ENCODE results near the gene ANKRD11.
A peak's percentile ranks its signal among the peaks of the same experiment; 100 is the strongest.
"Not testable (repeated sequence)": the region's sequence is repeated elsewhere in the genome, so short reads cannot be mapped to it uniquely, and the experiment has no call there.

ANKRD11 gene

DNA sequence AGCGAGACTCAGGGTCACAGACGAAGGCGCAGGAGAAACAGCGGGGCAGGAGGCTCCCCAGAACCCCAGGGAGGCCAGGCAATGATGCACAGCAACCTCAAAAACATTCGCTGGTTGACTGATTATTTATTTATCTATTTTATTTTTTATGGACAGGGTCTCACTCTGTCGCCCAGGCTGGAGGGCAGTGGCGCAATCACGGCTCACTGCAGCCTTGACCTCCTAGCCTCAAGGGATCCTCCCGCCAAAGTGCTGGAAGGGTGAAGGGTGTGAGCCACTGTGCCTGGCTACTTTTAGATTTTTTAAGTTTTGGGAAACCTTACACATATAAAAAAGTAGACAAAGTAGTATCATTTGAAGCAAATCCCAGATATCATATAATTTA lies 189.4 kb downstream of the ANKRD11 start:
- Histone ChIP-seq H3K79me2 (ENCODE audit: control insufficient read depth, insufficient read depth, low read length, poor library complexity) (peaks cover 2% of the 10 kb centered on the region), H3K4ac (ENCODE audit: low read depth, low read length) (no peak overlapping the region), H2AK5ac (ENCODE audit: low read length) (no peak overlapping the region), H3K9me3 (ENCODE audit: insufficient read depth, low read depth, low read length) (peaks cover 5% of the 10 kb centered on the region), H3K4me1 (ENCODE audit: control insufficient read depth in 1 of 2, insufficient read depth in 2 of 2, low read length in 2 of 2) (peaks cover 4 to 7% of the 10 kb centered on the region in 2 experiments), H3K36me3 (ENCODE audit: control insufficient read depth in 1 of 2, insufficient read depth in 2 of 2, low read length in 2 of 2) (peaks cover 57 to 65% of the 10 kb centered on the region in 2 experiments), H4K12ac (ENCODE audit: low read depth, low read length) (no peak overlapping the region), H3K9ac (ENCODE audit: low read length) (no peak overlapping the region), H3K18ac (ENCODE audit: low read length) (no peak overlapping the region), H2BK5ac (ENCODE audit: low read depth, low read length, poor library complexity) (no peak overlapping the region), H3K27ac (ENCODE audit: low read depth, low read length) (no peak overlapping the region), H3K4me3 (ENCODE audit: low read depth, low read length) (no peak overlapping the region), H4K91ac (ENCODE audit: low read depth, low read length) (no peak overlapping the region), H3K27me3 (ENCODE audit: insufficient read depth, low read length) (no peaks in the 10 kb centered on the region), H3K4me2 (ENCODE audit: low read length) (no peak overlapping the region), H2BK120ac (ENCODE audit: insufficient read depth, low read length, poor library complexity) (no peak overlapping the region), H4K8ac (ENCODE audit: low read depth, low read length) (no peak overlapping the region), H2BK12ac (ENCODE audit: low read length) (no peak overlapping the region), H2AFZ (ENCODE audit: insufficient read depth, low read length, poor library complexity) (no peak overlapping the region), H3K14ac (ENCODE audit: low read length) (no peak overlapping the region), H3K79me1 (ENCODE audit: low read length) (no peaks in the 10 kb centered on the region), H3K23ac (ENCODE audit: low read length) (no peak overlapping the region)
- WGBS (ENCODE audit: extremely low coverage, insufficient coverage, insufficient read length): no CpG with 5 or more reads among the region's 9 CpGs
- DNase-seq: no peak

DNA sequence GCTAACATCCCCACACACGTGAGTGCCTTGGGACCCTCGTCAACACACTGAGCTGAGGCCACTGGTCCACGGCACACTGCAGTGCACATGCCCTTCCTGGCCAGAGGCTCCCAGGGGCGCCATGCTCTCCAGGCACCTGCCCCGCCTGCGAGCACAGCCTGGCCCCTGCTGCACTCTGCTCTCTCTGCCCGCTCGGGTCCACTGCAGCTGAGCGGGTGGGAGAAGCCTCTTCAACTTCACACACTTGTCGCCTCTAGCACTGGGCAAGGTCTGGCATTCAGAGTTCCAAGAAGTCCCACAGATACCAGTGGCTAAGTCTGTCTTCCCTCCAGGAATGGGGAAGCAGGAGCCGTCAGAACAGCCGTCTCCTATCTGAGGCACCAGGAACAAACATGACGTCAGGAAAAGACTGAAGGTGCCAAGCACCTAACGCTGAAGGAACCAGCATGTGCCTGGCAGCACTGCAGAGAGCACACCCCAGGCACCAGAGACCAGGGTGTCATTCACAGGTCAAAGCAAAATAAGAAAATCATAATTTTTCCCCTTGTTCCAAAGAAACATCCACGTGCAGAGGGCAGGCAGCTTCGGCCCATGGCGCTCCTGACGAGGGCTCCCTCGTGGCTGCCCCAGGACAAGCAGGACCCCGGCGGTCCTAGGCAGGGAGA lies 189.9 kb downstream of the ANKRD11 start:
- no peak overlapping the region for H3K9ac ChIP-seq (ENCODE audit: low read length)
- H3K4me2 ChIP-seq (ENCODE audit: low read length): no peak overlapping the region
- no peak overlapping the region for H3K14ac ChIP-seq (ENCODE audit: low read length)
- H2BK12ac ChIP-seq (ENCODE audit: low read length): no peak overlapping the region
- DNase-seq: no peak
- H4K8ac ChIP-seq (ENCODE audit: low read depth, low read length): no peak overlapping the region
- H3K79me2 ChIP-seq (ENCODE audit: control insufficient read depth, insufficient read depth, low read length, poor library complexity): peaks cover 2% of the 10 kb centered on the region
- no peak overlapping the region for H3K4me3 ChIP-seq (ENCODE audit: low read depth, low read length)
- no peak overlapping the region for H4K12ac ChIP-seq (ENCODE audit: low read depth, low read length)
- no peak overlapping the region for H3K18ac ChIP-seq (ENCODE audit: low read length)
- peaks cover 5% of the 10 kb centered on the region for H3K9me3 ChIP-seq (ENCODE audit: insufficient read depth, low read depth, low read length)
- no peaks in the 10 kb centered on the region for H3K27me3 ChIP-seq (ENCODE audit: insufficient read depth, low read length)
- H4K91ac ChIP-seq (ENCODE audit: low read depth, low read length): no peak overlapping the region
- H2AK5ac ChIP-seq (ENCODE audit: low read length): no peak overlapping the region
- no CpG with 5 or more reads among the region's 21 CpGs for WGBS (ENCODE audit: extremely low coverage, insufficient coverage, insufficient read length)
- no peak overlapping the region for H2AFZ ChIP-seq (ENCODE audit: insufficient read depth, low read length, poor library complexity)
- peaks cover 4 to 7% of the 10 kb centered on the region in 2 experiments for H3K4me1 ChIP-seq (ENCODE audit: control insufficient read depth in 1 of 2, insufficient read depth in 2 of 2, low read length in 2 of 2)
- H3K4ac ChIP-seq (ENCODE audit: low read depth, low read length): no peak overlapping the region
- H3K79me1 ChIP-seq (ENCODE audit: low read length): no peaks in the 10 kb centered on the region
- H2BK5ac ChIP-seq (ENCODE audit: low read depth, low read length, poor library complexity): no peak overlapping the region
- no peak overlapping the region for H3K23ac ChIP-seq (ENCODE audit: low read length)
- H3K27ac ChIP-seq (ENCODE audit: low read depth, low read length): no peak overlapping the region
- H2BK120ac ChIP-seq (ENCODE audit: insufficient read depth, low read length, poor library complexity): no peak overlapping the region
- H3K36me3 ChIP-seq (ENCODE audit: control insufficient read depth in 1 of 2, insufficient read depth in 2 of 2, low read length in 2 of 2): peaks cover 57 to 65% of the 10 kb centered on the region in 2 experiments

DNA sequence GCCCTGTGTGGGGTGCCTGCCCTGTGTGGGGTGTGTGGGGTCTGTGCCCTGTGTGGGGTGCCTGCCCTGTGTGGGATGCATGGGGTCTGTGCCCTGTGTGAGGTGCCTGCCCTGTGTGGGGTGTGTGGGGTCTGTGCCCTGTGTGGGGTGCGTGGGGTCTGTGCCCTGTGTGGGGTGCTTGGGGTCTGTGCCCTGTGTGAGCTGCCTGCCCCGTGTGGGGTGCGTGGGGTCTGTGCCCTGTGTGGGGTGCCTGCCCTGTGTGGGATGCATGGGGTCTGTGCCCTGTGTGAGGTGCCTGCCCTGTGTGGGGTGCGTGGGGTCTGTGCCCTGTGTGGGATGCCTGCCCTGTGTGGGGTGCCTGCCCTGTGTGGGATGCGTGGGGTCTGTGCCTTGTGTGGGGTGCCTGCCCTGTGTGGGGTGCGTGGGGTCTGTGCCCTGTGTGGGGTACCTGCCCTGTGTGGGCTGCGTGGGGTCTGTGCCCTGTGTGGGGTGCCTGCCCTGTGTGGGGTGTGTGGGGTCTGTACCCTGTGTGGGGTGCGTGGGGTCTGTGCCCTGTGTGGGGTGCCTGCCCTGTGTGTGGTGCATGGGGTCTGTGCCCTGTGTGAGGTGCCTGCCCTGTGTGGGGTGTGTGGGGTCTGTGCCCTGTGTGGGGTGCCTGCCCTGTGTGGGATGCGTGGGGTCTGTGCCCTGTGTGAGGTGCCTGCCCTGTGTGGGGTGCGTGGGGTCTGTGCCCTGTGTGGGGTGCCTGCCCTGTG lies 190.8 kb downstream of the ANKRD11 start:
- H3K9ac ChIP-seq (ENCODE audit: low read length); H4K91ac ChIP-seq (ENCODE audit: low read depth, low read length); H3K79me2 ChIP-seq (ENCODE audit: control insufficient read depth, insufficient read depth, low read length, poor library complexity); H3K4ac ChIP-seq (ENCODE audit: low read depth, low read length); H3K27ac ChIP-seq (ENCODE audit: low read depth, low read length); H3K79me1 ChIP-seq (ENCODE audit: low read length); H3K18ac ChIP-seq (ENCODE audit: low read length); H2BK5ac ChIP-seq (ENCODE audit: low read depth, low read length, poor library complexity); H4K12ac ChIP-seq (ENCODE audit: low read depth, low read length); H2AK5ac ChIP-seq (ENCODE audit: low read length); H3K27me3 ChIP-seq (ENCODE audit: insufficient read depth, low read length); H2AFZ ChIP-seq (ENCODE audit: insufficient read depth, low read length, poor library complexity); H3K23ac ChIP-seq (ENCODE audit: low read length); H3K14ac ChIP-seq (ENCODE audit: low read length); H2BK120ac ChIP-seq (ENCODE audit: insufficient read depth, low read length, poor library complexity); H2BK12ac ChIP-seq (ENCODE audit: low read length); H3K4me3 ChIP-seq (ENCODE audit: low read depth, low read length); H3K4me2 ChIP-seq (ENCODE audit: low read length); H4K8ac ChIP-seq (ENCODE audit: low read depth, low read length); DNase-seq; H3K4me1 ChIP-seq (ENCODE audit: control insufficient read depth in 1 of 2, insufficient read depth in 2 of 2, low read length in 2 of 2); H3K9me3 ChIP-seq (ENCODE audit: insufficient read depth, low read depth, low read length): not testable (repeated sequence)
- WGBS (ENCODE audit: extremely low coverage, insufficient coverage, insufficient read length): no CpG with 5 or more reads among the region's 10 CpGs
- H3K36me3 ChIP-seq (ENCODE audit: control insufficient read depth in 1 of 2, insufficient read depth in 2 of 2, low read length in 2 of 2): peaks cover 53 to 59% of the 10 kb centered on the region in 2 experiments

DNA sequence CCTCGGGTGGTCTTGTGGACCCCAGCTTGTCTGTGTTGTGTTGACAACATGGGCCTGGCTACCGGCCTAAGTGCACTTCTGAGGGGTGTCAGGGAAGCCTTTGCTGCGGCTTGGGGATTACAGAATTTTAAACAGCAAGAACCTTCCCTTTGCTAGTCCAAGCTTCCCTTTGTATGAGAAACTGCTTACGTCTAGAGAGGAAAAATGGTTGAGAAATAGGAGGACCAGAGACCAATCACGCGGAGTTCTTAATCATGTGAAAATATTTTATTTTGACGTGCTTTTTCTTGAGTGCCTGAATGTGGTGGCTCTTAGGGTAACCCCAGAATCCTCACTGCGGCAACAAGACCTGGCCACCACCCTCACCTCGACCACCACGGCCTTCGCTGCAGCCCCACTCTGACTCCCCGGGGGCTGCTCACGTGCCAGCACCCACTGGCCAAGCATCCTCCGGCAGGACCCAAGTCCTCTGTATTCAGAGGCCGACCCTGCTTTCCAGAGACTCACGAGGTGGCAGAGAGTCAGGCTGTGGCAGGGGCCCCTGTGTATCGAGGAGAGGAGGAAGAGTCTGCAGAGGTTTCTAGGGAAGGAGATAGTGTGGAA lies 191.6 kb downstream of the ANKRD11 start:
- Histone ChIP-seq H3K4me3 (ENCODE audit: low read depth, low read length) (no peak overlapping the region), H2AFZ (ENCODE audit: insufficient read depth, low read length, poor library complexity) (no peak overlapping the region), H3K9me3 (ENCODE audit: insufficient read depth, low read depth, low read length) (no peaks in the 10 kb centered on the region), H3K79me2 (ENCODE audit: control insufficient read depth, insufficient read depth, low read length, poor library complexity) (peaks cover 4% of the 10 kb centered on the region), H2BK5ac (ENCODE audit: low read depth, low read length, poor library complexity) (no peak overlapping the region), H3K27ac (ENCODE audit: low read depth, low read length) (no peak overlapping the region), H4K12ac (ENCODE audit: low read depth, low read length) (no peak overlapping the region), H3K9ac (ENCODE audit: low read length) (no peak overlapping the region), H3K27me3 (ENCODE audit: insufficient read depth, low read length) (no peaks in the 10 kb centered on the region), H3K4me2 (ENCODE audit: low read length) (no peak overlapping the region), H3K4ac (ENCODE audit: low read depth, low read length) (peak overlapping the region; percentile 19), H2BK12ac (ENCODE audit: low read length) (no peak overlapping the region), H3K79me1 (ENCODE audit: low read length) (no peaks in the 10 kb centered on the region), H3K36me3 (ENCODE audit: control insufficient read depth in 1 of 2, insufficient read depth in 2 of 2, low read length in 2 of 2) (peaks cover 45 to 50% of the 10 kb centered on the region in 2 experiments), H2AK5ac (ENCODE audit: low read length) (no peak overlapping the region), H3K23ac (ENCODE audit: low read length) (no peak overlapping the region), H4K91ac (ENCODE audit: low read depth, low read length) (no peak overlapping the region), H3K18ac (ENCODE audit: low read length) (peak overlapping the region; percentile 37), H4K8ac (ENCODE audit: low read depth, low read length) (no peak overlapping the region), H3K4me1 (ENCODE audit: control insufficient read depth in 1 of 2, insufficient read depth in 2 of 2, low read length in 2 of 2) (peaks cover 4 to 7% of the 10 kb centered on the region in 2 experiments), H2BK120ac (ENCODE audit: insufficient read depth, low read length, poor library complexity) (no peak overlapping the region), H3K14ac (ENCODE audit: low read length) (no peak overlapping the region)
- no CpG with 5 or more reads among the region's 17 CpGs for WGBS (ENCODE audit: extremely low coverage, insufficient coverage, insufficient read length)
- no peak for DNase-seq

Measured in trophoblast cell (in vitro differentiated cells and primary cell).